Fibroblast of mammary gland (primary cell): ENCODE data around the gene SRL.

ENCODE experiments used
- DNase-seq: peaks from one replicate; pipeline ENCODE4 v3.0.0-alpha.2; 2010; ENCODE audit warnings: low read depth
- H3K4me3 ChIP-seq: 2 replicates; pipeline ENCODE4 v1.5.1; 2011; ENCODE audit warnings: low read depth, mild to moderate bottlenecking, low read length, moderate library complexity; ENCODE audit not compliant: control insufficient read depth
- CTCF ChIP-seq: conservative IDR thresholded peaks from 2 replicates; pipeline ENCODE4 v1.5.1; 2011; ENCODE audit warnings: low read depth, low read length, inconsistent platforms; ENCODE audit not compliant: control insufficient read depth, insufficient read depth

The SRL gene

GRCh38 chr16:4183237-4184037 lies 58.4 kb downstream of the SRL start:
- peak overlapping the region; percentile 61 for H3K4me3 ChIP-seq
- DNase-seq, result peak; percentile 91
- TF ChIP-seq CTCF, result no peak

GRCh38 chr16:4182581-4183236 lies 59.2 kb downstream of the SRL start:
- peak overlapping the region; percentile 61 for H3K4me3 ChIP-seq
- DNase-seq, result peak; percentile 77
- TF ChIP-seq CTCF, result no peak

GRCh38 chr16:4180511-4180910 lies 61.4 kb downstream of the SRL start:
- no peak for TF ChIP-seq CTCF
- no peak for DNase-seq
- no peak overlapping the region for H3K4me3 ChIP-seq

- H3K4me3 ChIP-seq, result no peak overlapping the region
- DNase-seq, result no peak
- no peak for TF ChIP-seq CTCF
Measured at GRCh38 chr16:4179763-4180260, 62.1 kb downstream of the SRL start.

- H3K4me3 ChIP-seq, result no peak overlapping the region
- peak; percentile 62 for DNase-seq
- no peak for TF ChIP-seq CTCF
Measured at GRCh38 chr16:4179020-4179419, 62.9 kb downstream of the SRL start.

- TF ChIP-seq CTCF, result no peak
- H3K4me3 ChIP-seq, result no peak overlapping the region
- no peak for DNase-seq
Measured at GRCh38 chr16:4178468-4179010, 63.3 kb downstream of the SRL start.
